Upper lobe of left lung (tissue), 4 donors: ENCODE data around the gene INHBC.

Experiments
- EP300 ChIP-seq, 4 donors: sonication (generic); formaldehyde crosslinking; IDR thresholded peaks; one replicate each; pipeline ENCODE4 v1.5.1; 2017; ENCODE audit warnings: antibody characterized with exemption in 4 of 4, control low read depth in 2 of 4
- POLR2A ChIP-seq, 4 donors: fragments of 450-650 bp; IDR thresholded peaks; one replicate each; pipeline ENCODE4 v1.5.1; 2016 to 2017; ENCODE audit warnings: antibody characterized with exemption in 4 of 4, mild to moderate bottlenecking in 2 of 4
- POLR2AphosphoS5 ChIP-seq, 2 donors: sonication (generic); formaldehyde crosslinking; IDR thresholded peaks; one replicate each; pipeline ENCODE4 v1.5.1; 2017; ENCODE audit warnings: antibody characterized with exemption in 2 of 2
- TF ChIP-seq, protein P1 (sequence below), 6 experiments: fragments of 450-650 bp in 4 of 6; fragments of 200-600 bp in 2 of 6; sonication (generic) in 2 of 6; IDR thresholded peaks; one replicate each; pipeline ENCODE4 v1.5.1; 2016 to 2019; ENCODE audit warnings: antibody characterized with exemption in 6 of 6

DNA sequence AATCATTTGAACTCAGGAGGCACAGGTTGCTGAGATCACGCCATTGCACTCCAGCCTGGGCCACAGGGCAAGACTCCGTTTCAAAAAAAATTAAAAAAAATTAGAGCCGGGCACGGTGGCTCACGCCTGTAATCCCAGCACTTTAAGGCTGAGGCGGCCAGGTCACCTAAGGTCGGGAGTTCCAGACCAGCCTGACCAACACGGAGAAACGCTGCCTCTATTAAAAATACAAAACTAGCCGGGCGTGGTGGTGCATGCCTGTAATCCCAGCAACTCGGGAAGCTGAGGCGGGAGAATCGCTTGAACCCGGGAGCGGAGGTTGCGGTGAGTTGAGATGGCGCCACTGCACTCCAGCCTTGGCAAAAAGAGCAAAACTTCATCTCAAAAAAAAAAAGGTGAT, 39.5 kb upstream of the INHBC start:
- TF ChIP-seq, protein P1, sequence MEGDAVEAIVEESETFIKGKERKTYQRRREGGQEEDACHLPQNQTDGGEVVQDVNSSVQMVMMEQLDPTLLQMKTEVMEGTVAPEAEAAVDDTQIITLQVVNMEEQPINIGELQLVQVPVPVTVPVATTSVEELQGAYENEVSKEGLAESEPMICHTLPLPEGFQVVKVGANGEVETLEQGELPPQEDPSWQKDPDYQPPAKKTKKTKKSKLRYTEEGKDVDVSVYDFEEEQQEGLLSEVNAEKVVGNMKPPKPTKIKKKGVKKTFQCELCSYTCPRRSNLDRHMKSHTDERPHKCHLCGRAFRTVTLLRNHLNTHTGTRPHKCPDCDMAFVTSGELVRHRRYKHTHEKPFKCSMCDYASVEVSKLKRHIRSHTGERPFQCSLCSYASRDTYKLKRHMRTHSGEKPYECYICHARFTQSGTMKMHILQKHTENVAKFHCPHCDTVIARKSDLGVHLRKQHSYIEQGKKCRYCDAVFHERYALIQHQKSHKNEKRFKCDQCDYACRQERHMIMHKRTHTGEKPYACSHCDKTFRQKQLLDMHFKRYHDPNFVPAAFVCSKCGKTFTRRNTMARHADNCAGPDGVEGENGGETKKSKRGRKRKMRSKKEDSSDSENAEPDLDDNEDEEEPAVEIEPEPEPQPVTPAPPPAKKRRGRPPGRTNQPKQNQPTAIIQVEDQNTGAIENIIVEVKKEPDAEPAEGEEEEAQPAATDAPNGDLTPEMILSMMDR (IDR thresholded peaks at IDR 0.05), result no peak
- TF ChIP-seq POLR2AphosphoS5 (IDR thresholded peaks at IDR 0.05), result no peak
- no peak for TF ChIP-seq POLR2A (IDR thresholded peaks at IDR 0.05)
- no peak for TF ChIP-seq EP300 (IDR thresholded peaks at IDR 0.05)
